IMR-90 (cell line): ENCODE results near the gene STAM2.

Experiments used
- FOS ChIP-seq: fragments of 150-350 bp; IDR thresholded peaks from 2 replicates; pipeline ENCODE4 v1.6.1; 2016; ENCODE audit warnings: low read depth, low read length
- MAFK ChIP-seq: IDR thresholded peaks from 2 replicates; pipeline ENCODE4 v1.6.1; 2012; ENCODE audit warnings: low read depth, low read length, improper control_type of control experiment
- POLR2A ChIP-seq: IDR thresholded peaks from 2 replicates; pipeline ENCODE4 v1.6.1; 2012; ENCODE audit warnings: mild to moderate bottlenecking, low read depth, low read length
- RAD21 ChIP-seq: IDR thresholded peaks from 2 replicates; pipeline ENCODE4 v1.6.1; 2012; ENCODE audit warnings: low read length, improper control_type of control experiment
- RCOR1 ChIP-seq: IDR thresholded peaks from 2 replicates; pipeline ENCODE4 v1.6.1; 2012; ENCODE audit warnings: mild to moderate bottlenecking, low read length, improper control_type of control experiment; ENCODE audit not compliant: insufficient replicate concordance
- RFX5 ChIP-seq: IDR thresholded peaks from 2 replicates; pipeline ENCODE4 v1.8.0; 2012; ENCODE audit warnings: low read depth, mild to moderate bottlenecking, low read length, moderate library complexity
- TF ChIP-seq, protein P1 (sequence below): conservative IDR thresholded peaks from 2 replicates; pipeline ENCODE4 v1.5.1; 2012; ENCODE audit warnings: mild to moderate bottlenecking, low read depth, low read length, improper control_type of control experiment
- TF ChIP-seq, protein P2 (sequence below): fragments of 150-350 bp; IDR thresholded peaks from 2 replicates; pipeline ENCODE4 v1.6.1; 2017; ENCODE audit warnings: mild to moderate bottlenecking, antibody characterized with exemption, low read length, low read depth
- TF ChIP-seq, protein P3 (sequence below): fragments of 150-350 bp; IDR thresholded peaks from 2 replicates; pipeline ENCODE4 v1.6.1; 2016; ENCODE audit warnings: low read depth, mild to moderate bottlenecking, low read length, moderate library complexity, borderline replicate concordance

DNA sequence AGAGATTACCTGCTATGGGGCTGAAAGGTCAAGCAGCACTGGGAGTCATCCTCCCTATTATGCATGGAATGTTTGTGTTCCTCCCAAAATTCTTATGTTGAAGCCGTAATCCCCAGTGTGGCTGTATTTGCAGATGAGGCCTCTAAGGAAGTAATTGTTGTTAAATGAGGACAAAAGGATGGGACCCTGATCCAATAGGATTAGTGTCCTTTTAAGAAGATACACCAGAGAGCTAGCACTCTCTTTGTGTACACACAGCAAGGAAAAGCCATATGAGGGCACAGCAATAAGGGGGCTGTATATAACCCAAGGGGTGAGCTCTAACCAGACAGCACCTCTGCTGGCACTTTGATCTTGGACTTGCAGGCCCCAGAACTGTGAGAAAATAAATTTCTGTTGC lies 18.3 kb downstream of the STAM2 start:
- TF ChIP-seq RCOR1 (no peak), RFX5 (no peak), POLR2A (no peak), FOS (no peak), MAFK (no peak), RAD21 (no peak)
- TF ChIP-seq, protein P1, sequence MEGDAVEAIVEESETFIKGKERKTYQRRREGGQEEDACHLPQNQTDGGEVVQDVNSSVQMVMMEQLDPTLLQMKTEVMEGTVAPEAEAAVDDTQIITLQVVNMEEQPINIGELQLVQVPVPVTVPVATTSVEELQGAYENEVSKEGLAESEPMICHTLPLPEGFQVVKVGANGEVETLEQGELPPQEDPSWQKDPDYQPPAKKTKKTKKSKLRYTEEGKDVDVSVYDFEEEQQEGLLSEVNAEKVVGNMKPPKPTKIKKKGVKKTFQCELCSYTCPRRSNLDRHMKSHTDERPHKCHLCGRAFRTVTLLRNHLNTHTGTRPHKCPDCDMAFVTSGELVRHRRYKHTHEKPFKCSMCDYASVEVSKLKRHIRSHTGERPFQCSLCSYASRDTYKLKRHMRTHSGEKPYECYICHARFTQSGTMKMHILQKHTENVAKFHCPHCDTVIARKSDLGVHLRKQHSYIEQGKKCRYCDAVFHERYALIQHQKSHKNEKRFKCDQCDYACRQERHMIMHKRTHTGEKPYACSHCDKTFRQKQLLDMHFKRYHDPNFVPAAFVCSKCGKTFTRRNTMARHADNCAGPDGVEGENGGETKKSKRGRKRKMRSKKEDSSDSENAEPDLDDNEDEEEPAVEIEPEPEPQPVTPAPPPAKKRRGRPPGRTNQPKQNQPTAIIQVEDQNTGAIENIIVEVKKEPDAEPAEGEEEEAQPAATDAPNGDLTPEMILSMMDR, result no peak
- TF ChIP-seq, protein P2, sequence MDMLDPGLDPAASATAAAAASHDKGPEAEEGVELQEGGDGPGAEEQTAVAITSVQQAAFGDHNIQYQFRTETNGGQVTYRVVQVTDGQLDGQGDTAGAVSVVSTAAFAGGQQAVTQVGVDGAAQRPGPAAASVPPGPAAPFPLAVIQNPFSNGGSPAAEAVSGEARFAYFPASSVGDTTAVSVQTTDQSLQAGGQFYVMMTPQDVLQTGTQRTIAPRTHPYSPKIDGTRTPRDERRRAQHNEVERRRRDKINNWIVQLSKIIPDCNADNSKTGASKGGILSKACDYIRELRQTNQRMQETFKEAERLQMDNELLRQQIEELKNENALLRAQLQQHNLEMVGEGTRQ, result no peak
- TF ChIP-seq, protein P3, sequence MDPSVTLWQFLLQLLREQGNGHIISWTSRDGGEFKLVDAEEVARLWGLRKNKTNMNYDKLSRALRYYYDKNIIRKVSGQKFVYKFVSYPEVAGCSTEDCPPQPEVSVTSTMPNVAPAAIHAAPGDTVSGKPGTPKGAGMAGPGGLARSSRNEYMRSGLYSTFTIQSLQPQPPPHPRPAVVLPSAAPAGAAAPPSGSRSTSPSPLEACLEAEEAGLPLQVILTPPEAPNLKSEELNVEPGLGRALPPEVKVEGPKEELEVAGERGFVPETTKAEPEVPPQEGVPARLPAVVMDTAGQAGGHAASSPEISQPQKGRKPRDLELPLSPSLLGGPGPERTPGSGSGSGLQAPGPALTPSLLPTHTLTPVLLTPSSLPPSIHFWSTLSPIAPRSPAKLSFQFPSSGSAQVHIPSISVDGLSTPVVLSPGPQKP, result no peak
